GM21390 (cell line): Measurements from ENCODE around the gene MERTK.
"Not testable (repeated sequence)": the region's sequence is repeated elsewhere in the genome, so short reads cannot be mapped to it uniquely, and the experiment has no call there.

Source experiments
- ATAC-seq: cut with Tn5 transposase; IDR thresholded peaks from one replicate; pipeline ENCODE4 v1.9.1; 2021; ENCODE audit not compliant: unreplicated experiment

MERTK gene

DNA sequence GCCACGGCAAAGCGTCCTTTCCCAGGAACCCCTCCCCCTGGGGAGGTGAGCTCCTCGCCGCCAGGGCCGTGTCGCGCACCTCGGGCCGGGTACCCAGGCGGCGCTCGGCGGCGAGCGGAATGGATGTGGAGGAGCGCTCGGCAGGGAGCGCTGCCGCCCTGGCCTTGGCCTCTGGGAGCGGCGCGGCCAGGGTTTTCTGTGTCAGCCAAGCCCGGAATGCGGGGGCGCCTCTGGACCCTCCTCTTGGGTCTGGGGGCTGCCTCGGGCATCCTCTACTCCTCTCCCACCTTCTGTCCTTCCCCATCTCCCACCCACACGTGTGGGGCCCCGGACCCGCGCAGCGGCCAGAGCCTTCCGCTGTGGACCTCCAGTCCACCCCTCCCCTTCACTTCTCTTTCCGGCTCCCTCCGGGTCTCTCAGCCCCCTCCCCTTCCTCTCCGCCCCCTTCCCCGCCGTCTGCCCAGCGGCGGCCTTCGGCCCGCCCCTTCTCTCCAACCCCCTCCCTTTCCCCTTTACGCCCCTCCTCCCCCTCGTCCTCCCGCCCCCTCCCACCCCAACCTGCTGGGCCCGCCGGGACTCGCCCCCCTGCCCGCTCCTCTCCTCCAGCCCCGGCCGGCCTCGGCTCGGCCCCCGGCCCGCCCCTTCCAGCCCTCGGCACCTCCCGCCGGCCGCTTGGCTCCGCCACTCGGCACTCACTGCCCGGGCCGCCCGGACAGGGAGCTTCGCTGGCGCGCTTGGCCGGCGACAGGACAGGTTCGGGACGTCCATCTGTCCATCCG, at the start of gene MERTK:
Gene MERTK (plus strand): TSS at position 684 of the 779 bp plus-strand sequence. CDS start 129 bp downstream, outside the sequence.
- peak; percentile 67 for ATAC-seq

GRCh38 chr2:111850646-111851045, 47.8 kb upstream of the MERTK start:
- ATAC-seq = not testable (repeated sequence)

- not testable (repeated sequence) for ATAC-seq
Measured at GRCh38 chr2:111852544-111852943, 45.9 kb upstream of the MERTK start.

GRCh38 chr2:111860005-111860404, 38.4 kb upstream of the MERTK start:
- ATAC-seq = not testable (repeated sequence)

DNA sequence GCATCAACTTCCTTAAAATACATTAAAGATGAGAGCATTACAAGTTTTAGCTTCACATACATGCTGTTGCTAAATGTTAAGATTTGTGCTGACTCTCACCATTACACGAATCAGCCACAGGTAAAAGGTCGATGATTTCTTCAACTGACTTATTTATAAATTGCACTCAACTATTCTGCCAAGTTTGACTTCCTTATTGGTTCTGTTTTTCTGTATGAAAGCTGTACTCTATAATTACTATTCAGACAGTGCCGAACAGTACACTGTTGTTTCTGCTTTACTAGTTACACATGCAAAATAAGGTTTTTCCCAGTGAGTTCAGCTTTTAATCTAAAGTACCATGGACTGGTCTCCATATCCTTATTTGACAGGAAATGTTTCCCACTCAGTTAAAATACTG, 33.3 kb upstream of the MERTK start:
- ATAC-seq = not testable (repeated sequence)

DNA sequence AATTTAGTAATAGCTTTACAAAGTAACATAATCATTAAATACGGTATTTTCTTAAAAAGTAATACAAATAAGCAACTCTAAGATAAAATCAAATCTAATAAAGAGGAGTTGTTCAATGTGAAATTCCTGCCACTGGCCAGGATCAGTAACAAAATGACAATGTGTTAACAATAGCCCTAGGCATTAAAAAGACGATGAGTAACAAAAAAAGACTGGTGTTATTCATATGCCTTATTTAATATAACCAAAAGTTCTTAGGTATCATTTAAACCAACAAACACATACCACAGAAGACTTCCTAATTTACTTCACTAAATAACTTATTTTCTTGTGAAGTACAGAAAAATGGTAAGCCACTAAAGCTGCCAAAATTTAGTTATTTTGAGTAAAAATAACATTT, 25.6 kb upstream of the MERTK start:
- not testable (repeated sequence) for ATAC-seq

DNA sequence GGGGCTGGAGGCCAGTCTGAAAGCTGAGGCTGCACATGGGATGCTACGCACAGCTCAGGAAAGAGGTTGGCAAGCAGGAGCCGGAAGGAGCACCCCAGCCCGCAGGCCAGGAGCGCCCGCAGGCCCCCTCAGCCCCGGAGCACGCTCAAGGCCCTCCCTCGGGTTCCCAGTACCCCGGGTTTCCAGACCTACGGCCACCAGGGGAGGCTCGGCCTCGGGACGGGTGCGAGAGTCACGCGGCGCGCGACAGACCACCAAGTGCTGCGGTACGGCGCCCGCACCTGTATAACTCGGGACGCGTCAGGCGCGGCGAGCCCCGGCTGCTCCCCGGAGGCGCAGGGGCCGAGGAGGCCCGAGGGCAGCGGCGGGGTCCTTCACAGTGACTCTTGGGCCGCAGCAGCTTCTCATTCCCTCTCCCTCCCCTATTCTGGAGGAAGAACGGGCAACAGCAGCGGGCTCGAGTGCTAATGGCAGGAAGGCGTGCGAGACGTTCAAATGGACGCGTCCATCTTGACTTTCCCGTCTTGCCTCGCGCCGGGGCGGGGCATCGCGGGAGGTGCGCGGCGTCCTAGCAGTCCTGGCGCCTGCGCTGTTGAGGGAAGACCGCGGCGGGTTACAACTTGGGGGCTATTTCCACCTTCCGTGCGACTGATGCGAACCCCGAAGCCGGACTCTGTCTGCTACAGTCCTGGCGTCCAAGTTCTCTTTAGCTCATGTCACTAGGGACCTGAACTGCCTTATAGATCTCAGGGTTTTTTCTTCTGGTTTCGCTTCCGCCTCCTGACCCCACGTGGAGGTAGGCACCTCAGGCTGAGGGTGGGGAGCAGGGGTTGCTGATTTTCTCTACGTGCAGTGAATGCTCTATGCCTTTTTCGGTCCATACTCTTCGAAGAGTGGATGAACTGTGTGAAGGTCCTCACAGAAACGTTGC, 14.5 kb upstream of the MERTK start, which contains the start of gene ANAPC1:
Gene ANAPC1 (minus strand): TSS at position 533 of the 931 bp plus-strand sequence. CDS start 3,368 bp downstream, outside the sequence.
- ATAC-seq = peak; percentile 85

DNA sequence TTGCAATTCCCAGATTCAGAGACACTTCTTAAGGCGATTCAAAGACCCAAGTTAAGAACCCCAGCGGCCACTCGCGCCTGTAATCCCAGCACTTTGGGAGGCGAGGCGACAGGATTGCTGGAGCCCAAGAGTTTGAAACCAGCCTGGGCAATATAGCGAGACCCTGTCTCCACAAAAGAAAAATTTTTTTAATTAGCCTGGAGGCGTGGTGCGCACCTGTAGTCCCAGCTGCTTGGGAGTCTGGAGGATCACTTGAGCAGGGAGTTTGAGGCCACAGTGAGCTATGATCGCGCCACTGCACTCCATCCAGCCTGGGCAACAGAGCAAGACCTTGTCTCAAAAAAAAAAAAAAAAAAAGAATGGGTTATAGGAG, 13.8 kb upstream of the MERTK start:
- peak; percentile 10 for ATAC-seq

DNA sequence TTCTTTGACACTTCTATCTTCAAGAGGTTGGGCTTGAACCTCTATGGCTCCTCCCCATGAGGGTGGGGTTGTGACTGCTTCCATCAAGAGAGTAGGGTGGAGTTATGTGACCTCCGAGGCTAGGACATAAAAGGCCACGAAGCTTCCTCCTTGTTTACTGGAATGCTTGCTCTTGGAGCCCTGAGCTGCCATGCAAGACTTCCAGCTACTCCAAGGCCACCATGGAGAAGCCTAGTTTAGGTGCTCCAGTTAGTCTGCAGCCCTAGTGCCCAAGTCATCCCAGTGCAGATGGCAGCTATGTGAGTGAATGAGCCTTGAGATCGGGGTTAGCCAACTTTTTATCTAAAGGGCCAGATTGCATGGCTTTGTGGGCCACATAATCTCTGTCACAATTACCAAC, 2.4 kb upstream of the MERTK start:
- no peak for ATAC-seq

- ATAC-seq = no peak
Measured at GRCh38 chr2:111896576-111896975, 1.8 kb upstream of the MERTK start.

DNA sequence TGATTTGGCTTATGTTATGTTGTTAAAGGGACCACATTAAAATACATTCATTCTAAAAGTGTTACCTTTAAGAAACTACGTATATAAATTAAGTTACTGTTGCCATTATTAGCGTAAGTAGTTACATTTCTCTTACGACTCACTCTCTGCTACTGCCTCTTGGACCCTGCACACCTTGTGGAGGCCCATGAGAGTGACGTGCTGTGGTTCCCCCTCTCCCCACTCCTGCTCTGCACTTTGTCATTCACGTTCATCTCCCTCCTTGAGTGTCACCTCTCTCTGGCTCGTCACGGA, 830 bp upstream of the MERTK start:
- ATAC-seq = no peak

DNA sequence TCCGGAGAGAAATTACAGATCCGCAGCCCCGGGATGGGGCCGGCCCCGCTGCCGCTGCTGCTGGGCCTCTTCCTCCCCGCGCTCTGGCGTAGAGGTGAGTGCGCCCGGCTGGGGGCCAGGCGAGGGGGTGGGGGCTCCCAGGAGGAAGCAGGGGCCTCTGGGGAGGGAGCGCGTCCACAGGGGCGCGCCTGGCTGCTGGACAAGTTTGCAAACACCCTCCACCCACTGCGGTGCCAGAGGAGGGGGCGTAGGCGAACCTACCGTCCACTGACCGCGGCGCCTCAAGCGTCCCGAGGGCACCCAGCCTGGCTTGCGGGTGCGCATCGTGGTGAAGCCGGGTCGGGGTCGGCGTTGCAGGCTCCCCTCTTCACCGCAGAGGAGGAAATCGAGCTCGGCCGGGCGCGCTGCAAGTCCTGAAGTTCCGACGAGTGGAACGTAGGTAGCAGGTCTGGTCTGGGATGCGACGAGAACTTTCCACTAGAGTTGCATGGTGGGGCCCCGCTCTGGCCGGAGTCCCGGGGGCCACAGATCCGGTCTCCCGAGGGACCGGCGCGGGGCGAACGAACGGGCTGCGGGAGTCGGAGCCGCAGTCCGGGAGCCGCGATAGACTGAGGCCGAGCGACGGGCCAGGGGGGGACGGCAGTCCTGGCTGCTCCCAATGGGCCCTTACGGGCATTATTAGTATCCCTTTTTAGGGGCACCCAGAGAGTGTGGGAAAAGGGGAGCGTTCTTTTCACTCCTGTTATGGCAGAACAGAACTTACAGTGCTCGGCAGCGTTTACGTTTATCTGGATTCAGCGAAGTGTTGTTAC, 502 bp downstream of the MERTK start:
- no peak for ATAC-seq

GRCh38 chr2:111900859-111901258, 2.5 kb downstream of the MERTK start:
- ATAC-seq = no peak

DNA sequence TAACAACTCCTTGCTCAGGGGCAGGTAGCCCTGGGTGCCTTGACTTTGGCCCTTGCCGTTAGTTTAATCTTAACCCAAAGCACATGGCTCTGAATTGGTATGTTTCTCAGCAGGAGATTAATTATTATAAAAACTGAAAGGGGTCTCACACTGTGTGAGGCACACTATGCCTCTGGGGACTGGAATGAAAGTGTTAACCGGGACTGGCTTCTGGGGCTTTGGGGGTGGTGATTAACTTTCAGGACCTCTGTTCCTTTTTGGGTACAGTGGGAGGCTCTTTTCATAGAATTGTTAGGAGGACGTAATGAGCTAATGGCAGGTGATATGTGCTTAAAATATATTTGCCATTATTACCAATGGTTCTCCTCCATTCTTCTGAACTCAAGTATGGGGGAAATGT, 5.1 kb downstream of the MERTK start:
- no peak for ATAC-seq

- ATAC-seq = no peak
Measured at GRCh38 chr2:111903930-111904439, 5.6 kb downstream of the MERTK start.

DNA sequence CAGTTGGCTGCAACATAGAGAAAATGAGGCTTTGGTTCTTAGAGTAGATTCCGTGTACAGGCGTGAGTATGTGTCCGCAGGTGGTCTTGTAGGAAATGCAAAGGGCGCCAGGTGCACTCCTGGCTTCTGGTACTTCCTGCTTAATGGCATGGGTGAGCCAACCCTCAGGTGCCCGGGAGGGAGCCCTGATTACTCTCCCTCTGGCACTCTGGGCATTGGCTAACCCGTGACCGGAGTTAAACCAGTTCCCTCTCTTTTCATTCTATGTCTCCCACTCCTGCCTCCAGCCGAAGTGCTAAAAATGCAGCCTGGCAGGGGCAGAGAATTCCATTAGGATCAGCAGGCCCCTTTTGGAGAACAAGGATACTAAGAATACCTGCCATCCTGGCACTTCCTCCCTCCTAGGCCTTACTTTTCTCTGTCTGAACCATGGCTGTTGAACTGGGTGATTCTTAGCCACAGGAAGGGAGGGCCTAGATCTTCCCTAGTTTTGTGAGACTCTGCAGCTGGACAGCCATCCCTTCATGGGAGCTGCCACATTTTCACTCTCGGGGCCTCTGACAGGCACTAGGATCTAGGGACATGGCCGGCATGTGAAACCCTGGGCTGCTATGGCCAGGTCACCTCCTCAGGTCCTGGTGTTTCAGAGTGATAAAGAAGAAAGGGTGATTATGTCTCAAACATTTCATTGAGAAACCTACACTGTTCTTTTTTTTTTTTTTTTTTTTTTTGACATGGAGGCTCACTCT, 6.5 kb downstream of the MERTK start:
- ATAC-seq = no peak

- ATAC-seq = not testable (repeated sequence)
Measured at GRCh38 chr2:111905475-111905869, 7.1 kb downstream of the MERTK start.

GRCh38 chr2:111905990-111906735, 7.8 kb downstream of the MERTK start:
- ATAC-seq = peak; percentile 69

GRCh38 chr2:111908578-111908977, 10.2 kb downstream of the MERTK start:
- no peak for ATAC-seq
